Astrocyte (in vitro differentiated cells and primary cell): Measurements from ENCODE around the gene CARD9. TPM values are rescaled to one million over a fixed set of nuclear protein-coding genes. Genes with fewer than 3 reads are reported as not detected.

Source experiments
- DNase-seq: peaks from one replicate; pipeline ENCODE4 v3.0.0-alpha.2; 2010; ENCODE audit warnings: low read depth
- FAIRE-seq: peaks from 2 replicates; lab custom pipeline; 2011; peaks lifted over from hg19 to GRCh38; lab: Jason Lieb, UNC
- H2AFZ ChIP-seq: 2 replicates; pipeline ENCODE4 v1.6.0; 2012; ENCODE audit warnings: low read depth, low read length, inconsistent platforms
- H3K27ac ChIP-seq: 2 replicates; pipeline ENCODE4 v1.5.1; 2011; ENCODE audit warnings: low read depth, low read length, inconsistent platforms
- H3K27me3 ChIP-seq: 2 replicates; pipeline ENCODE4 v1.6.0; 2011; ENCODE audit warnings: low read length, inconsistent platforms; ENCODE audit not compliant: insufficient read depth
- H3K36me3 ChIP-seq: 2 replicates; pipeline ENCODE4 v1.5.1; 2011; ENCODE audit warnings: low read length, inconsistent platforms; ENCODE audit not compliant: insufficient read depth
- H3K4me1 ChIP-seq: 2 replicates; pipeline ENCODE4 v1.5.1; 2011; ENCODE audit warnings: low read length, inconsistent platforms; ENCODE audit not compliant: insufficient read depth
- H3K4me2 ChIP-seq: 2 replicates; pipeline ENCODE4 v1.6.0; 2012; ENCODE audit warnings: low read length, inconsistent platforms
- H3K4me3 ChIP-seq: 2 replicates; pipeline ENCODE4 v1.5.1; 2011; ENCODE audit warnings: low read depth, mild to moderate bottlenecking, low read length, inconsistent platforms; ENCODE audit not compliant: insufficient read depth
- H3K79me2 ChIP-seq: 2 replicates; pipeline ENCODE4 v1.6.0; 2012; ENCODE audit warnings: mild to moderate bottlenecking, low read length, inconsistent platforms; ENCODE audit not compliant: insufficient read depth
- H3K9ac ChIP-seq: 2 replicates; pipeline ENCODE4 v1.6.0; 2012; ENCODE audit warnings: mild to moderate bottlenecking, low read length, inconsistent platforms
- H3K9me3 ChIP-seq: 2 replicates; pipeline ENCODE4 v1.5.1; 2012; ENCODE audit warnings: low read depth, mild to moderate bottlenecking, low read length, inconsistent platforms; ENCODE audit not compliant: insufficient read depth
- H4K20me1 ChIP-seq: 2 replicates; pipeline ENCODE4 v1.6.0; 2012; ENCODE audit warnings: low read length, inconsistent platforms; ENCODE audit not compliant: insufficient read depth
- H3K27ac Mint-ChIP-seq: one replicate; pipeline ENCODE4 v1.8.0; 2021; ENCODE audit warnings: mild to moderate bottlenecking, mixed read lengths; ENCODE audit not compliant: unreplicated experiment
- H3K27me3 Mint-ChIP-seq: one replicate; pipeline ENCODE4 v1.8.0; 2021; ENCODE audit warnings: low read depth, mixed read lengths; ENCODE audit not compliant: unreplicated experiment
- H3K36me3 Mint-ChIP-seq: one replicate; pipeline ENCODE4 v1.8.0; 2021; ENCODE audit warnings: low read depth, mixed read lengths; ENCODE audit not compliant: unreplicated experiment
- H3K4me1 Mint-ChIP-seq: one replicate; pipeline ENCODE4 v1.8.0; 2021; ENCODE audit warnings: low read depth, mixed read lengths; ENCODE audit not compliant: unreplicated experiment
- H3K4me3 Mint-ChIP-seq: one replicate; pipeline ENCODE4 v1.8.0; 2021; ENCODE audit warnings: mild to moderate bottlenecking, moderate library complexity, mixed read lengths; ENCODE audit not compliant: unreplicated experiment
- H3K9me3 Mint-ChIP-seq: one replicate; pipeline ENCODE4 v1.8.0; 2021; ENCODE audit warnings: mild to moderate bottlenecking, mixed read lengths; ENCODE audit not compliant: unreplicated experiment
- CTCF ChIP-seq: IDR thresholded peaks from 2 replicates; pipeline ENCODE4 v1.5.1; 2011; ENCODE audit warnings: low read depth, mild to moderate bottlenecking, inconsistent platforms, low read length, moderate library complexity; ENCODE audit not compliant: insufficient read depth
- EZH2 ChIP-seq: IDR thresholded peaks from 2 replicates; pipeline ENCODE4 v1.6.1; 2012; ENCODE audit warnings: mild to moderate bottlenecking, low read length, inconsistent platforms; ENCODE audit not compliant: insufficient read depth
- total RNA-seq: library from RNA; stranded (reverse); gene quantifications from 2 replicates; pipeline ENCODE4 v1.2.1, GENCODE V29; 2021

The CARD9 gene
- total RNA-seq, 1 donor from 2014 or later, result 4.2 TPM

GRCh38 chr9:136421791-136422190 is 48.3 kb upstream of the CARD9 start:
- H3K4me2 ChIP-seq, result no peak overlapping the region
- peaks cover 32% of the 10 kb centered on the region for H3K36me3 ChIP-seq
- no peak overlapping the region for H3K9ac ChIP-seq
- H3K4me3 ChIP-seq, result no peak overlapping the region
- peaks cover 10% of the 10 kb centered on the region for H3K79me2 ChIP-seq
- Mint-ChIP-seq H3K4me1 (no peaks in the 10 kb centered on the region), H3K27ac (no peak overlapping the region), H3K36me3 (peaks cover 7% of the 10 kb centered on the region), H3K4me3 (peak overlapping the region; percentile 45), H3K9me3 (no peaks in the 10 kb centered on the region), H3K27me3 (no peaks in the 10 kb centered on the region)
- no peak for FAIRE-seq
- no peaks in the 10 kb centered on the region for H3K4me1 ChIP-seq
- H4K20me1 ChIP-seq, result peaks cover 26% of the 10 kb centered on the region
- no peak overlapping the region for H3K27ac ChIP-seq
- H3K27me3 ChIP-seq, result no peaks in the 10 kb centered on the region
- H3K9me3 ChIP-seq, result no peaks in the 10 kb centered on the region
- no peak for DNase-seq
- H2AFZ ChIP-seq, result no peak overlapping the region
- no peak for TF ChIP-seq EZH2

GRCh38 chr9:136419092-136419420 is 45.6 kb upstream of the CARD9 start:
- Histone ChIP-seq H3K36me3 (peaks cover 52% of the 10 kb centered on the region), H3K27me3 (no peaks in the 10 kb centered on the region), H3K79me2 (peaks cover 32% of the 10 kb centered on the region), H3K4me1 (no peaks in the 10 kb centered on the region), H3K4me3 (no peak overlapping the region), H3K9me3 (no peaks in the 10 kb centered on the region), H2AFZ (no peak overlapping the region), H4K20me1 (peaks cover 33% of the 10 kb centered on the region), H3K4me2 (no peak overlapping the region), H3K9ac (no peak overlapping the region), H3K27ac (no peak overlapping the region)
- FAIRE-seq (no peak), DNase-seq (no peak)
- Mint-ChIP-seq H3K27me3 (no peaks in the 10 kb centered on the region), H3K4me3 (no peak overlapping the region), H3K27ac (no peak overlapping the region), H3K4me1 (no peaks in the 10 kb centered on the region), H3K36me3 (peaks cover 16% of the 10 kb centered on the region), H3K9me3 (no peaks in the 10 kb centered on the region)
- TF ChIP-seq EZH2, result no peak

- DNase-seq (no peak), FAIRE-seq (no peak)
- no peak overlapping the region for H3K27ac ChIP-seq
- H4K20me1 ChIP-seq, result peaks cover 39% of the 10 kb centered on the region
- no peaks in the 10 kb centered on the region for H3K27me3 ChIP-seq
- Mint-ChIP-seq H3K27me3 (no peaks in the 10 kb centered on the region), H3K9me3 (no peaks in the 10 kb centered on the region), H3K36me3 (peaks cover 21% of the 10 kb centered on the region), H3K4me1 (no peaks in the 10 kb centered on the region), H3K27ac (no peak overlapping the region), H3K4me3 (peak overlapping the region; percentile 21)
- no peak for TF ChIP-seq EZH2
- TF ChIP-seq CTCF, result no peak
- H3K4me1 ChIP-seq, result no peaks in the 10 kb centered on the region
- H3K79me2 ChIP-seq, result peaks cover 38% of the 10 kb centered on the region
- H3K4me3 ChIP-seq, result no peak overlapping the region
- H3K4me2 ChIP-seq, result no peak overlapping the region
- no peaks in the 10 kb centered on the region for H3K9me3 ChIP-seq
- H2AFZ ChIP-seq, result no peak overlapping the region
- peaks cover 55% of the 10 kb centered on the region for H3K36me3 ChIP-seq
- H3K9ac ChIP-seq, result no peak overlapping the region
Measured at GRCh38 chr9:136418182-136419091, 45.0 kb upstream of the CARD9 start.
